GM08714 (cell line): Measurements from ENCODE around the gene TRIM24.
"Not testable (repeated sequence)": the region's sequence is repeated elsewhere in the genome, so short reads cannot be mapped to it uniquely, and the experiment has no call there.

Experiments
- H3K4me3 ChIP-seq: fragments of 200-500 bp; sonication (Bioruptor generic); 2 replicates; pipeline ENCODE4 v1.5.1; 2014; ENCODE audit warnings: mild to moderate bottlenecking, low read length, inconsistent platforms
- ZNF274 ChIP-seq: IDR thresholded peaks from 2 replicates; pipeline ENCODE4 v1.6.1; 2012; ENCODE audit warnings: mild to moderate bottlenecking, low read depth, low read length

The TRIM24 gene

GRCh38 chr7:138460176-138460648 is at the start of gene TRIM24:
TSS of gene TRIM24 (plus strand) at chr7:138460259. CDS start at chr7:138460549, 290 bp downstream.
- TF ChIP-seq ZNF274 = no peak
- H3K4me3 ChIP-seq = peak within 1 kb of the TSS; percentile 95

- H3K4me3 ChIP-seq = not testable (repeated sequence)
Observed at GRCh38 chr7:138412077-138412476, 48.0 kb upstream of the TRIM24 start.

GRCh38 chr7:138412921-138413320 is 47.1 kb upstream of the TRIM24 start:
- H3K4me3 ChIP-seq = not testable (repeated sequence)

- no peak for TF ChIP-seq ZNF274
Observed at GRCh38 chr7:138417078-138417700, 42.9 kb upstream of the TRIM24 start.

GRCh38 chr7:138417764-138418163 is 42.3 kb upstream of the TRIM24 start:
- TF ChIP-seq ZNF274 = no peak
- no peak overlapping the region for H3K4me3 ChIP-seq

More at GRCh38 chr7:138417078-138417700, 42.9 kb upstream of the TRIM24 start:
- H3K4me3 ChIP-seq = no peak overlapping the region

GRCh38 chr7:138418403-138418802 is 41.7 kb upstream of the TRIM24 start:
- not testable (repeated sequence) for H3K4me3 ChIP-seq

GRCh38 chr7:138425026-138425425 is 35.0 kb upstream of the TRIM24 start:
- H3K4me3 ChIP-seq = no peak overlapping the region
- no peak for TF ChIP-seq ZNF274

- no peak for TF ChIP-seq ZNF274
Observed at GRCh38 chr7:138429577-138430250, 30.3 kb upstream of the TRIM24 start.

GRCh38 chr7:138431517-138431916 is 28.5 kb upstream of the TRIM24 start:
- H3K4me3 ChIP-seq = no peak overlapping the region
- TF ChIP-seq ZNF274 = no peak

More at GRCh38 chr7:138429577-138430250, 30.3 kb upstream of the TRIM24 start:
- H3K4me3 ChIP-seq = no peak overlapping the region

- no peak overlapping the region for H3K4me3 ChIP-seq
- TF ChIP-seq ZNF274 = no peak
Observed at GRCh38 chr7:138433583-138434443, 26.2 kb upstream of the TRIM24 start.

- H3K4me3 ChIP-seq = no peak overlapping the region
- no peak for TF ChIP-seq ZNF274
Observed at GRCh38 chr7:138434597-138435019, 25.5 kb upstream of the TRIM24 start.

GRCh38 chr7:138435231-138435919 is 24.7 kb upstream of the TRIM24 start:
- TF ChIP-seq ZNF274 = no peak
- no peak overlapping the region for H3K4me3 ChIP-seq

GRCh38 chr7:138436388-138436787 is 23.7 kb upstream of the TRIM24 start:
- no peak for TF ChIP-seq ZNF274
- H3K4me3 ChIP-seq = no peak overlapping the region

- TF ChIP-seq ZNF274 = no peak
- H3K4me3 ChIP-seq = no peak overlapping the region
Observed at GRCh38 chr7:138440460-138440859, 19.6 kb upstream of the TRIM24 start.
